NOMO-1 (cell line): ENCODE results near the gene TMEM135.
A peak's percentile ranks its signal among the peaks of the same experiment; 100 is the strongest.
"Not testable (repeated sequence)": the region's sequence is repeated elsewhere in the genome, so short reads cannot be mapped to it uniquely, and the experiment has no call there.

Source experiments
- DNase-seq, 2 experiments: peaks; one replicate each; lab custom pipeline; 2025; ENCODE audit not compliant: unreplicated experiment in 2 of 2; lab: John Stamatoyannopoulos, UW

TMEM135 gene

GRCh38 chr11:87254562-87254961 is 216.8 kb downstream of the TMEM135 start:
- no peak for DNase-seq

- DNase-seq = peak; percentile 6 to 46
Measured at GRCh38 chr11:87255589-87255988, 217.9 kb downstream of the TMEM135 start.

DNA sequence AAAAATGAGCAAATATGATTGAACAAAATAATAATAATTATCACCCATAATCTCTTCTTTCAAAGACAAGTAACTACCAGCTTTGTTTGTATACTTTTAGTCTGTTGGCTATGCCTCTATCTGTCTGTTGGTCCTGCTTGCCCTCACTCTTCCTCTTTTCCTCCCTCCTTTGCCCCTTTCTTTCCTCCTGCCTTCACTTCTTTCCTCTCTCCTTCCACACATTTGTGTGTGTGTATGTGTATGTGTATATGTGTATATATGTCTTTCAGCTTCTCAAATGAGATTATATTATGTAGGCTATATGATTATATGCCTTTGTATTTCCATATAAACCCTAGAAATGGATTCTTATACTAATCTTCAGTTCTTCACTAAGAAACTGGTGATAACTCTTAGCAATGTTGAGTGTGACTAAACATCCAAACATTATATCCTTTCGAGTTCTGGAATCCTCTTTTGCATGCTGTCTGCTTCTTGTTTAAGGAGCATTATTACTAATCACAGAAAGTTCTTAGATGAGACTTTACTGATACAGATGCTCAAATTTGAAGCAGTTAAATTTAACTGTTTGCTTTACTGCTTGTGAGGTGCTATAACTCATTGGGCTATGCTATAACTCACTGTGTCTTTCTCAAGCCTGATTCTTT is 219.1 kb downstream of the TMEM135 start:
- DNase-seq = no peak

DNA sequence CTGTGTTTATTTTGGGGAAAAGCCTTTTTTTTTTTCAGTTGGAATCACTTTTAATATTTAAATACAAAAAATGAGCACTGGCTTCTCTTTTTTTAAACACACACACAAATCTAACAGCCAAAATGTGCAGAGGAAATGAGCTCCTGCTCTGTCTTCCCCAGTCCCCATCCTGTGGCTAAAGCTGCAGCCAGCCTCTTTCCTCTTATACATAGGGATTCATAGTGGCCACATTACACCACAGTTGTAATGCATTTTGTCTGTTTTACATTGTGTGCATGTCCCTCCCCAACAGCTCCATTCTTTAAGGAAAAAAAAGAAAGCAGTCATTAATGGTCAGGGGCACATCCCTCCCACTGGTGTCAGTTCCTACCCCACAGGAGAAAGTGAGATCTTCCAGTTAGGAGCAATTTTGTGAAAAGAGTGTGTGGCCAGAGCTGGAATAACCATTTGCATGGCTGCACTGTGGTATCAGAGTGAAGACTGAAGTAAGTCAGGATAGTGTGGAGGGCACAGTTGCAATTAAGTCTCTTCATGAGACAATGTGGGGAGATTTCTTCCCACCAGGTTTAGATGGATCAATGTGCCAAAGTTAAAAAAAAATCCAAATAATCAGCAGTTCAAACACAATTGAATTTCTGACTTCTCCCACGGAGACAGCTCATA is 220.6 kb downstream of the TMEM135 start:
- DNase-seq = no peak

GRCh38 chr11:87259736-87260135 is 222.0 kb downstream of the TMEM135 start:
- DNase-seq = no peak

- DNase-seq = no peak
Measured at GRCh38 chr11:87260811-87261210, 223.1 kb downstream of the TMEM135 start.

GRCh38 chr11:87263264-87263838 is 225.6 kb downstream of the TMEM135 start:
- DNase-seq = no peak

DNA sequence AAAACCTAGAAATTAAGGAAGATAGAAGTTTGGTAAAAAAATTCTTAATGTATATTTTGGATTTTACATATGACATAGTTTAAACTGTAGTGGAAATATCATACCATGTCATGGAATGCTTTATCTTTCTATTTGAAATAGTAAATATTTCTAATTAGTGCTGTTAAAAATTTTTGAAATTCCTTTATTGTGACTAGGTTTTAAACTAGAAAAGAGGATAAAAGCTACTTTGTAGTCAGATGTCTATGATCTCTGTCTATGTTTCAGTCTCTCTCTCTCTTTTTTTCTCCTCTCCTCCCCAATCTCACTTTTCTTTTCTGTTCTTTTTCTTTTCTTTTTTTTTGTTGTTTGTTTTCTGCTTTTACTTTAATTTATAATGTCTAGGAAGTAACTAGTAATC is 226.2 kb downstream of the TMEM135 start:
- no peak for DNase-seq

- DNase-seq = no peak
Measured at GRCh38 chr11:87265132-87265531, 227.4 kb downstream of the TMEM135 start.

GRCh38 chr11:87265979-87266378 is 228.2 kb downstream of the TMEM135 start:
- no peak for DNase-seq

- DNase-seq = no peak
Measured at GRCh38 chr11:87266751-87267150, 229.0 kb downstream of the TMEM135 start.

GRCh38 chr11:87271951-87272350 is 234.2 kb downstream of the TMEM135 start:
- DNase-seq = not testable (repeated sequence)

DNA sequence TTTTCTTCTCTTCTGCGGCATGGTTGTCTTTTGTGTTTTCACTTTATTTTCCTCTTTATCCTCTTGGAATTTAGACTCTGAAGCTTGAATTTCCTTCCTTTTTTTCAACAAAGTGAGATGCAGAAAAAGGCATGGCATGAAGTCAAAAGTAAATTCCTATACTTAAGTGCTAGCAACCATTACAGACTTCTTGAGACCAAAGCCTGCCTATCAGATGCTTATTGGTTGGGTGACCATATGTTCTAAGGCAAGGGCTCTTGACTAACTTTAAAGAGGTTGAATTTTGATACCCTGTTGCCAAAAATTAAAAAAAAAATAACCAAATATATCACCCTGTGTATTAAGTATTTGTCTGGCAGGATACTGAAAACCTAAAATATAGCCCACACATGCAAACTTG is 237.4 kb downstream of the TMEM135 start:
- DNase-seq = no peak

GRCh38 chr11:87280143-87280542 is 242.4 kb downstream of the TMEM135 start:
- no peak for DNase-seq

DNA sequence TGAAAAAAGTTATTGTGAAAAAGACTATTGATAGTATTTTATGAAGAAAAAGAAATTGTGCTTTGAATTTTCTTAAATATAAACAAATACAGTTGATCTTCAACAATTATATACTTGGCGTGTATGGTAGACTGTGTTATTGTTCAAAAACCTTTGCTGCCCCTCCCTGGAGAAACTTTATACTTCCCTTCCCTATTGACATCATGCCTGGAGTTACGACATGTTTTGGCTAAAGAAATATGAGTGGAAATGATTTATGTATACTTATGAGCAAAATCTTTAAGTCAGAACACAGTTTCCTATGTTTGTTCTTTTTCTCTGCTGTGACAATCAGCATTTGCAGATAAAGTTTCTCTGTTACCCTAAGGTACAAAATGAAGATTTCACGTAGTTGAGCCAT is 243.8 kb downstream of the TMEM135 start:
- DNase-seq = peak; percentile 26 to 39

- no peak for DNase-seq
Measured at GRCh38 chr11:87284306-87284705, 246.6 kb downstream of the TMEM135 start.

DNA sequence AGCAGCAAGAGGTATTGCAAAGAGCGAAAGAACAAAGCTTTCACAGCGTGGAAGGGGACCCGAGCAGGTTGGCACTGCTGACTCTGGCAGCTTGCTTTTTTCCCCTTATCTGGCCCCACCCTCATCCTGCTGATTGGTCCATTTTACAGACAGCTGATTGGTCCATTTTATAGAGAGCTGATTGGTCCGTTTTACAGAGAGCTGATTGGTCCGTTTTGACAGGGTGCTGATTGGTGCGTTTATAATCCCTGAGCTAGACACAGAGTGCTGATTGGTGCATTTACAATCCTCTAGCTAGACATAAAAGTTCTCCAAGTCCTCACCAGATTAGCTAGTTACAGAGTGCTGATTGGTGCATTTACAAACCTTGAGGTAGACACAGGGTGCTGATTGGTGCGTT is 247.9 kb downstream of the TMEM135 start:
- DNase-seq = not testable (repeated sequence)

DNA sequence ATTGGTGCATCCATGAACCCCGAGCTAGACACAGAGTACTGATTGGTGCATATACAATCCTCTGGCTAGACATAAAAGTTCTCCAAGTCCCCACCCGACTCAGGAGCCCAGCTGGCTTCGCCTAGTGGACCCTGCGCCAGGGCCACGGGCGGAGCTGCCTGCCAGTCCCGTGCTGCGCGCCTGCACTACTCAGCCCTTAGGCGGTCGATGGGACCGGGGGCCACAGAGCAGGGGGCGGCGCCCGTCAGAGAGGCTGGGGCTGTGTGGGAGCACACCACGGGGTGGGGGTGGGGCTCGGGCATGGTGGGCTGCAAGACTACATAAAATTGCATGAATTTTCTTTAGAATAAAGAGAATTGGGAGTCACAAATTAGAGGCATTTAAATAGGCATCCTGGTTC is 248.6 kb downstream of the TMEM135 start:
- no peak for DNase-seq

GRCh38 chr11:87290304-87290922 is 252.7 kb downstream of the TMEM135 start:
- peak; percentile 3 to 30 for DNase-seq

GRCh38 chr11:87292598-87292997 is 254.9 kb downstream of the TMEM135 start:
- no peak for DNase-seq

DNA sequence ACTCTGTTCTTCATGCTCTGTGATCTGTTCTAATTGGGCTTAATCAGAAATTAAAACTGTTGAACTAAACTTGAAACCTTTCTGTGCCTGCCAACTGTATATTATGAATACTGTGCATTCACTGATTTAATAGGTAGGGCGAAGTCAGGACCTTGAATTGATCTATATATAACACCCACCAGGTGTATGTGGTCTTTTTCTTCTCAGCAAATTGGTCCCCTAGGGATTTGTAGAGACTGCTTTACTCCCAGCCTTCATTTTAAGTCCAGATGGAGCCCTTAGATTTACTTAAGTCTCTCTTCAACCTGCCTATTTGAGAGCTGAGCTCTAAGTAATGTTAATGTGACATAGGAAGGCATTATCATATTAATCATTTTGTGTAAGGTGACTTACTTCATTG is 257.5 kb downstream of the TMEM135 start:
- DNase-seq = no peak

DNA sequence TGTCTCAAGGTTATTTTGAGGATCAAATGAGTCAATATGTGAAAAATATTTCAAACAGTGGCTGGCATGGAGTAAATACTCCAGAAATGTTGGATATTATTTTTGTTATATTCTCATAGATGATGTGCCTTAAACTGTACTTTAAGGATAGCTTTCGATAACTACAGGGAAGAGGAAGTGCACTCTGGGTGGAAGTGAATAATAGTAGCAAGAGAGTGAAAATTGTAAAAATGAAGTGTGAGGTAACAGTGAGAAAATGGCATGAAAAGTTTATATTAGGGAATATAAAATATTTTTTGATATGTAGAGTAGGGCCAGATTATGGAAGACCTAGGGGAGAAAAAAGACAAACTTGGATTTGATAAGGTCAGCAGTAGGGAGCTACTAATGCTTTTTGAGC is 258.9 kb downstream of the TMEM135 start:
- DNase-seq = no peak
